ENCODE measurements around the gene CDSN.

Gene CDSN

GRCh38 chr6:31090973-31091364 lies 29.3 kb downstream of the CDSN start:
- H3K9ac ChIP-seq (ENCODE audit: insufficient read length, low read depth) = no peak overlapping the region
- TF ChIP-seq SUZ12 (IDR thresholded peaks at IDR 0.05; ENCODE audit: extremely low read depth, insufficient read depth, insufficient read length) (no peak), YY1 (IDR thresholded peaks at IDR 0.05; ENCODE audit: insufficient read depth, insufficient read length) (no peak)
- no peak overlapping the region for H3K4me3 ChIP-seq (ENCODE audit: insufficient read length, low read depth)
- no peaks in the 10 kb centered on the region for H3K4me1 ChIP-seq (ENCODE audit: insufficient read depth, insufficient read length)
- no peaks in the 10 kb centered on the region for H3K36me3 ChIP-seq (ENCODE audit: insufficient read depth, insufficient read length, low read length)
- no peaks in the 10 kb centered on the region for H3K27me3 ChIP-seq (ENCODE audit: insufficient read depth, insufficient read length)
- H3K9me3 ChIP-seq (ENCODE audit: insufficient read depth, low read length) = no peaks in the 10 kb centered on the region
- DNase-seq (ENCODE audit: low read depth, low spot score) = no peak

- Histone ChIP-seq H3K9me3 (ENCODE audit: insufficient read depth, low read length) (no peaks in the 10 kb centered on the region), H3K4me1 (ENCODE audit: insufficient read depth, insufficient read length) (no peaks in the 10 kb centered on the region), H3K4me3 (ENCODE audit: insufficient read length, low read depth) (no peak overlapping the region), H3K36me3 (ENCODE audit: insufficient read depth, insufficient read length, low read length) (no peaks in the 10 kb centered on the region), H3K27me3 (ENCODE audit: insufficient read depth, insufficient read length) (no peaks in the 10 kb centered on the region), H3K9ac (ENCODE audit: insufficient read length, low read depth) (no peak overlapping the region)
- no peak for TF ChIP-seq SUZ12 (IDR thresholded peaks at IDR 0.05; ENCODE audit: extremely low read depth, insufficient read depth, insufficient read length)
- TF ChIP-seq YY1 (IDR thresholded peaks at IDR 0.05; ENCODE audit: insufficient read depth, insufficient read length) = no peak
- TF ChIP-seq ZNF274 (IDR thresholded peaks at IDR 0.05; ENCODE audit: low read depth, low read length) = no peak
- DNase-seq (ENCODE audit: low read depth, low spot score) = no peak
Observed at GRCh38 chr6:31090275-31090972, 29.8 kb downstream of the CDSN start.

GRCh38 chr6:31087494-31088089 lies 32.7 kb downstream of the CDSN start:
- H3K9ac ChIP-seq (ENCODE audit: insufficient read length, low read depth) = no peak overlapping the region

GRCh38 chr6:31086788-31087440 lies 33.3 kb downstream of the CDSN start:
- no peak for TF ChIP-seq YY1 (IDR thresholded peaks at IDR 0.05; ENCODE audit: insufficient read depth, insufficient read length)
- no peak for TF ChIP-seq SUZ12 (IDR thresholded peaks at IDR 0.05; ENCODE audit: extremely low read depth, insufficient read depth, insufficient read length)
- no peak for TF ChIP-seq ZNF274 (IDR thresholded peaks at IDR 0.05; ENCODE audit: low read depth, low read length)
- Histone ChIP-seq H3K27me3 (ENCODE audit: insufficient read depth, insufficient read length) (no peaks in the 10 kb centered on the region), H3K4me1 (ENCODE audit: insufficient read depth, insufficient read length) (no peaks in the 10 kb centered on the region), H3K9ac (ENCODE audit: insufficient read length, low read depth) (no peak overlapping the region), H3K9me3 (ENCODE audit: insufficient read depth, low read length) (no peaks in the 10 kb centered on the region), H3K4me3 (ENCODE audit: insufficient read length, low read depth) (no peak overlapping the region), H3K36me3 (ENCODE audit: insufficient read depth, insufficient read length, low read length) (no peaks in the 10 kb centered on the region)
- no peak for DNase-seq (ENCODE audit: low read depth, low spot score)

More at GRCh38 chr6:31087494-31088089, 32.7 kb downstream of the CDSN start:
- H3K9me3 ChIP-seq (ENCODE audit: insufficient read depth, low read length) = no peaks in the 10 kb centered on the region
- H3K4me3 ChIP-seq (ENCODE audit: insufficient read length, low read depth) = no peak overlapping the region
- no peak for TF ChIP-seq ZNF274 (IDR thresholded peaks at IDR 0.05; ENCODE audit: low read depth, low read length)
- no peak for TF ChIP-seq YY1 (IDR thresholded peaks at IDR 0.05; ENCODE audit: insufficient read depth, insufficient read length)
- TF ChIP-seq SUZ12 (IDR thresholded peaks at IDR 0.05; ENCODE audit: extremely low read depth, insufficient read depth, insufficient read length) = no peak
- peak; percentile 71 for DNase-seq (ENCODE audit: low read depth, low spot score)
- no peaks in the 10 kb centered on the region for H3K36me3 ChIP-seq (ENCODE audit: insufficient read depth, insufficient read length, low read length)
- no peaks in the 10 kb centered on the region for H3K4me1 ChIP-seq (ENCODE audit: insufficient read depth, insufficient read length)
- H3K27me3 ChIP-seq (ENCODE audit: insufficient read depth, insufficient read length) = no peaks in the 10 kb centered on the region

- Histone ChIP-seq H3K36me3 (ENCODE audit: insufficient read depth, insufficient read length, low read length) (no peaks in the 10 kb centered on the region), H3K4me1 (ENCODE audit: insufficient read depth, insufficient read length) (no peaks in the 10 kb centered on the region), H3K4me3 (ENCODE audit: insufficient read length, low read depth) (no peak overlapping the region), H3K9ac (ENCODE audit: insufficient read length, low read depth) (no peak overlapping the region), H3K27me3 (ENCODE audit: insufficient read depth, insufficient read length) (no peaks in the 10 kb centered on the region), H3K9me3 (ENCODE audit: insufficient read depth, low read length) (no peaks in the 10 kb centered on the region)
- DNase-seq (ENCODE audit: low read depth, low spot score) = peak; percentile 50
- TF ChIP-seq ZNF274 (IDR thresholded peaks at IDR 0.05; ENCODE audit: low read depth, low read length) = no peak
- no peak for TF ChIP-seq YY1 (IDR thresholded peaks at IDR 0.05; ENCODE audit: insufficient read depth, insufficient read length)
- no peak for TF ChIP-seq SUZ12 (IDR thresholded peaks at IDR 0.05; ENCODE audit: extremely low read depth, insufficient read depth, insufficient read length)
Observed at GRCh38 chr6:31083742-31084354, 36.4 kb downstream of the CDSN start.

GRCh38 chr6:31081872-31082271 lies 38.4 kb downstream of the CDSN start:
- H3K4me1 ChIP-seq (ENCODE audit: insufficient read depth, insufficient read length) = peaks cover 3% of the 10 kb centered on the region
- TF ChIP-seq SUZ12 (IDR thresholded peaks at IDR 0.05; ENCODE audit: extremely low read depth, insufficient read depth, insufficient read length) (no peak), ZNF274 (IDR thresholded peaks at IDR 0.05; ENCODE audit: low read depth, low read length) (no peak), YY1 (IDR thresholded peaks at IDR 0.05; ENCODE audit: insufficient read depth, insufficient read length) (no peak)
- H3K4me3 ChIP-seq (ENCODE audit: insufficient read length, low read depth) = no peak overlapping the region
- DNase-seq (ENCODE audit: low read depth, low spot score) = no peak
- no peaks in the 10 kb centered on the region for H3K36me3 ChIP-seq (ENCODE audit: insufficient read depth, insufficient read length, low read length)
- H3K27me3 ChIP-seq (ENCODE audit: insufficient read depth, insufficient read length) = no peaks in the 10 kb centered on the region
- no peaks in the 10 kb centered on the region for H3K9me3 ChIP-seq (ENCODE audit: insufficient read depth, low read length)
- peak overlapping the region; percentile 4 for H3K9ac ChIP-seq (ENCODE audit: insufficient read length, low read depth)

All from NT2/D1 (cell line).